RWPE2 (cell line): ENCODE results near the gene SMYD4.
"Not testable (repeated sequence)": the region's sequence is repeated elsewhere in the genome, so short reads cannot be mapped to it uniquely, and the experiment has no call there.

ENCODE experiments used
- ATAC-seq: fragments of 200-7000 bp; cut with Tn5 transposase; 3 replicates; pipeline ENCODE4 v1.9.1; 2021; ENCODE audit warnings: low read depth
- DNase-seq: peaks from one replicate; pipeline ENCODE4 v3.0.0-alpha.2; 2020; ENCODE audit warnings: low spot score
- H3K27ac ChIP-seq: fragments of 450-650 bp; 2 replicates; pipeline ENCODE4 v1.5.1; 2017; ENCODE audit warnings: mild to moderate bottlenecking; ENCODE audit not compliant: poor library complexity, severe bottlenecking
- H3K27me3 ChIP-seq: fragments of 250-450 bp; sonication (Bioruptor Pico); 2 replicates; pipeline ENCODE4 v1.5.1; 2021; ENCODE audit warnings: mild to moderate bottlenecking, moderate library complexity; ENCODE audit not compliant: insufficient read depth, poor library complexity, severe bottlenecking
- H3K36me3 ChIP-seq: fragments of 250-450 bp; sonication (Bioruptor Pico); 2 replicates; pipeline ENCODE4 v1.5.1; 2020; ENCODE audit warnings: low read depth, mild to moderate bottlenecking, moderate library complexity
- H3K4me1 ChIP-seq: fragments of 250-450 bp; sonication (Bioruptor Pico); 2 replicates; pipeline ENCODE4 v1.5.1; 2021; ENCODE audit warnings: mild to moderate bottlenecking, moderate library complexity; ENCODE audit not compliant: insufficient read depth, poor library complexity, severe bottlenecking
- H3K4me3 ChIP-seq: fragments of 250-450 bp; sonication (Bioruptor Pico); 2 replicates; pipeline ENCODE4 v1.5.1; 2021; ENCODE audit warnings: mild to moderate bottlenecking, moderate library complexity; ENCODE audit not compliant: severe bottlenecking
- H3K9me3 ChIP-seq: fragments of 250-450 bp; sonication (Bioruptor Pico); 2 replicates; pipeline ENCODE4 v1.5.1; 2021; ENCODE audit warnings: mild to moderate bottlenecking, moderate library complexity; ENCODE audit not compliant: severe bottlenecking
- TF ChIP-seq, protein P1 (sequence below): fragments of 450-650 bp; IDR thresholded peaks from one replicate; pipeline ENCODE4 v1.5.1; 2017; ENCODE audit warnings: mild to moderate bottlenecking, moderate library complexity; ENCODE audit not compliant: poor library complexity, severe bottlenecking

SMYD4 gene

DNA sequence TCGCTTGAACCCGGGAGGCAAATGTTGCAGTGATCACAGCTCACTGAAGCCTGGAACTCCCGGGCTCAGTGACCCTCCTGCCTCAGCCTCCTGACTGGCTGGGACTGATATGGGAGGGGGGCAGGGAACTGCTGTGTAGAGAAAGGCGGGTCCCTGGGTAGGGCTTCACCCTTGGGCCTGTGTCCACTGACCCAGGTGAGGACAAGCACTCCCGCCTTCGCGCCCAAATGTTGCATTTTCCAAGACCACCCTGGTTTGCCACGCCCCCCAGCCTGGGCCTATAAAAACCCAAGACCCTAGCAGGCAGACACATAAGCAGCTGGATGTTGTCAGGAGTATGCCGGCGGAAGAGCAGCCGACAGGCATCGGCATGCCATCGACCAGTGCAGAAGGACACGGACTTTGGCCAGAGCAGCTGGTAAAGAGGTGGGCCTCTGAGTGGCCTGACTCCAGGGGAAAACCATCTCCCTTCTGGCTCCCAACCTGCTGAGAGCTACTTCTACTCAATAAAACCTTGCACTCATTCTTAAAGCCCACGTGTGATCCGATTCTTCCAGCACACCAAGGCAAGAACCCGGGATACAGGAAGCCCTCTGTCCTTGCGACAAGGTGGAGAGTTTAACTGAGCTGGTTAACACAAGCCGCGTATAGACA, 19.1 kb downstream of the SMYD4 start:
- Histone ChIP-seq H3K36me3 (peaks cover 41% of the 10 kb centered on the region), H3K27ac (no peak overlapping the region), H3K9me3 (no peaks in the 10 kb centered on the region), H3K4me3 (no peak overlapping the region), H3K4me1 (no peaks in the 10 kb centered on the region), H3K27me3 (no peaks in the 10 kb centered on the region)
- DNase-seq: no peak
- ATAC-seq: no peak
- TF ChIP-seq, protein P1, sequence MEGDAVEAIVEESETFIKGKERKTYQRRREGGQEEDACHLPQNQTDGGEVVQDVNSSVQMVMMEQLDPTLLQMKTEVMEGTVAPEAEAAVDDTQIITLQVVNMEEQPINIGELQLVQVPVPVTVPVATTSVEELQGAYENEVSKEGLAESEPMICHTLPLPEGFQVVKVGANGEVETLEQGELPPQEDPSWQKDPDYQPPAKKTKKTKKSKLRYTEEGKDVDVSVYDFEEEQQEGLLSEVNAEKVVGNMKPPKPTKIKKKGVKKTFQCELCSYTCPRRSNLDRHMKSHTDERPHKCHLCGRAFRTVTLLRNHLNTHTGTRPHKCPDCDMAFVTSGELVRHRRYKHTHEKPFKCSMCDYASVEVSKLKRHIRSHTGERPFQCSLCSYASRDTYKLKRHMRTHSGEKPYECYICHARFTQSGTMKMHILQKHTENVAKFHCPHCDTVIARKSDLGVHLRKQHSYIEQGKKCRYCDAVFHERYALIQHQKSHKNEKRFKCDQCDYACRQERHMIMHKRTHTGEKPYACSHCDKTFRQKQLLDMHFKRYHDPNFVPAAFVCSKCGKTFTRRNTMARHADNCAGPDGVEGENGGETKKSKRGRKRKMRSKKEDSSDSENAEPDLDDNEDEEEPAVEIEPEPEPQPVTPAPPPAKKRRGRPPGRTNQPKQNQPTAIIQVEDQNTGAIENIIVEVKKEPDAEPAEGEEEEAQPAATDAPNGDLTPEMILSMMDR: no peak

DNA sequence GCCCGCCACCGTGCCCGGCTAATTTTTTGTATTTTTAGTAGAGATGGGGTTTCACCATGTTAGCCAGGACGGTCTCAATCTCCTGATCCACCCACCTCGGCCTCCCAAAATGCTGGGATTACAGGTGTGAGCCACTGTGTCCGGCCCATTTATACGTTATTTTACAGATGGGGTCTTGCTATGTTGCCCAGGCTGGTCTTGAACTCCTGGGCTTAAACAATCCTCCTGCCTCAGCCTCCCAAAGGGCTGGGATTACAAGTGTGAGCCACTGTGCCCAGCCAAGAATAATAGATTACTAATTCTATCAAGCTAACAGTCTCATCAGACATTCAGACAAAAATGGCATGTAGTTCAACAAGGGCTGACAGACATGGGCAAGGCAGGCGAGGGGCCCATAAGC, 19.9 kb downstream of the SMYD4 start:
- H3K4me3 ChIP-seq, H3K9me3 ChIP-seq, H3K27ac ChIP-seq, H3K4me1 ChIP-seq, DNase-seq, H3K27me3 ChIP-seq, ATAC-seq: not testable (repeated sequence)
- peaks cover 46% of the 10 kb centered on the region for H3K36me3 ChIP-seq

DNA sequence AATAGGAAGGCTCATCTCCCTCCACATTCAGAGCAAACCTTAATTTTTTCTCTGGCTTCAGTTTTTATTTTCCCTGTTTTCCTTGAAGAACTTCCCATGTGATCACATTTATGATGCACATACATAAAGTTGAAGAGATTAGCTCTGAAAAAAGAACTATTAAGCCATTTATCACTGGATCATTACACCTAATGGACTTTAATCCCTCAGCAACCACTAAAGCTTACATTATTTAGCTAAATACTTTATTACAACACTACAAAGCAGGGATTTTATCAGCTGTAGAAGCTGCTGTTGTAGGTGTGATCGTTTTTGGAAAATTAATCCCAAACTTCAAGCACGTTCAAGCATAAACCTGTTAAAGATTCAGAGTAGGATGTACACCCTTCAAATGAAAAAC, 21.1 kb downstream of the SMYD4 start:
- H3K9me3 ChIP-seq: no peaks in the 10 kb centered on the region
- no peaks in the 10 kb centered on the region for H3K4me1 ChIP-seq
- peaks cover 47% of the 10 kb centered on the region for H3K36me3 ChIP-seq
- DNase-seq (no peak), ATAC-seq (no peak)
- no peak overlapping the region for H3K4me3 ChIP-seq
- TF ChIP-seq, protein P1: no peak
- no peaks in the 10 kb centered on the region for H3K27me3 ChIP-seq
- H3K27ac ChIP-seq: no peak overlapping the region

DNA sequence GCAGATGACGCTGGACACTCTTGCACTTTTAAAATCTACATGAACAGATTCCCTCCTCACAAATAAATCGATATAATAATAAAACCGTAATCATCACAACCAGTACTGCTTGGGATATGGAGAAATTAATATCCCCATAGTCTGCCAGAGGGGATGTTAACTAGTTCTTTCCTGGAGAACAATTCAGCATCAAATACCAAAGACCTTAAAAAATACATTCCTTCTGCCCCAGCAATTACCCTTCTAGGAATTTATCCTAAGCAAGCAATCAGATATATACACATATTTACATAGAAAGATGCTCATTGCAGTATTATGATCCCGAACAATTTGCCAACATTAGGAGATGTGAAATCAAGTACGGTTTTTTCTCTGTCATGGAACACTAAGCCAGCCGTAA, 21.8 kb downstream of the SMYD4 start:
- Histone ChIP-seq H3K36me3 (peaks cover 53% of the 10 kb centered on the region), H3K4me1 (no peaks in the 10 kb centered on the region), H3K27ac (no peak overlapping the region), H3K4me3 (no peak overlapping the region), H3K27me3 (no peaks in the 10 kb centered on the region), H3K9me3 (no peaks in the 10 kb centered on the region)
- TF ChIP-seq, protein P1: no peak
- DNase-seq: no peak
- no peak for ATAC-seq

DNA sequence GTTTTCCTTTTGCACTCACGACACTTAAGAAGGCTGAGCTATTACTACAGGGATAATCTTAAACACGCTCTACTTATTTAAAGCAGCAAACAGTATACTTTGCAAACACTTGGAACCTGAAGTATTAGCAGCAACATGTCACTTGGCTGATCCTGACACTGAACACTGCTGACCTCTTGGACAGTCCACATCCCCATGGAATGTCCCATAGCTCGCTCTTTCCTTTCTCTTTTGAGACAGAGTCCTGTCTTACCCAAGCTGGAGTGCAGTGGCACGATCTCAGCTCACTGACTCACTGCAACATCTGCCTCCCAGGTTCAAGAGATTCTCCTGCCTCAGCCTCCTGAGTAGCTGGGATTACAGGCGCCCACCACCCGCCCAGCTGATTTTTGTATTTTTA, 26.4 kb downstream of the SMYD4 start:
- TF ChIP-seq, protein P1: no peak
- ATAC-seq: no peak
- no peak for DNase-seq
- H3K9me3 ChIP-seq: no peaks in the 10 kb centered on the region
- H3K27me3 ChIP-seq: no peaks in the 10 kb centered on the region
- peaks cover 73% of the 10 kb centered on the region for H3K36me3 ChIP-seq
- no peaks in the 10 kb centered on the region for H3K4me1 ChIP-seq
- no peak overlapping the region for H3K27ac ChIP-seq
- no peak overlapping the region for H3K4me3 ChIP-seq
